Transverse colon (tissue), 4 donors: Measurements from ENCODE around the gene TACC2. TPM values are rescaled to one million over a fixed set of nuclear protein-coding genes. Genes with fewer than 3 reads are reported as not detected.

Source experiments
- DNase-seq: peaks from one replicate; pipeline ENCODE4 v3.0.0-alpha.2; 2019
- H3K27ac ChIP-seq, 4 donors: fragments of 200-600 bp; sonication (generic); 2 replicates each; pipeline ENCODE4 v1.5.1; 2016 to 2018; ENCODE audit warnings: inconsistent platforms in 4 of 4
- H3K27me3 ChIP-seq: fragments of 200-600 bp; sonication (generic); 2 replicates; pipeline ENCODE4 v1.5.1; 2017; ENCODE audit warnings: inconsistent platforms
- H3K36me3 ChIP-seq, 4 donors: fragments of 200-600 bp; sonication (generic); 2 replicates each; pipeline ENCODE4 v1.5.1; 2017 to 2019; ENCODE audit warnings: inconsistent platforms in 4 of 4
- H3K4me1 ChIP-seq, 4 donors: fragments of 200-600 bp; sonication (generic); 2 replicates each; pipeline ENCODE4 v1.5.1; 2017 to 2020; ENCODE audit warnings: inconsistent platforms in 4 of 4
- H3K4me3 ChIP-seq, 4 donors: fragments of 200-600 bp; sonication (generic); 1 replicate in 1 of 4; 2 replicates in 3 of 4; pipeline versions ENCODE4 v1.5.1 to v1.6.1; 2017 to 2019; ENCODE audit warnings: inconsistent platforms in 4 of 4
- H3K9me3 ChIP-seq, 2 donors: fragments of 200-600 bp; sonication (generic); 2 replicates each; pipeline ENCODE4 v1.5.1; 2017 to 2019; ENCODE audit warnings: inconsistent platforms in 2 of 2
- CTCF ChIP-seq, 5 experiments: fragments of 200-600 bp in 3 of 5; fragments of 450-650 bp in 2 of 5; sonication (generic) in 3 of 5; IDR thresholded peaks; 1 replicate in 2 of 5; 2 replicates in 3 of 5; pipeline ENCODE4 v1.5.1; 2016 to 2017; ENCODE audit warnings: antibody characterized with exemption in 5 of 5, inconsistent platforms in 3 of 5, mild to moderate bottlenecking in 2 of 5, moderate library complexity in 1 of 5
- EP300 ChIP-seq: sonication (generic); formaldehyde crosslinking; IDR thresholded peaks from one replicate; pipeline ENCODE4 v1.6.1; 2017; ENCODE audit warnings: antibody characterized with exemption, low read depth
- POLR2A ChIP-seq: fragments of 450-650 bp; IDR thresholded peaks from one replicate; pipeline ENCODE4 v1.6.1; 2016; ENCODE audit warnings: antibody characterized with exemption, mild to moderate bottlenecking, moderate library complexity
- POLR2AphosphoS5 ChIP-seq, 3 donors: sonication (generic); formaldehyde crosslinking; IDR thresholded peaks; one replicate each; pipeline ENCODE4 v1.6.1; 2016; ENCODE audit warnings: antibody characterized with exemption in 3 of 3
- WGBS, 2 donors: methylation state at CpG; one replicate each; pipeline ENCODE4 v1.1.5; 2018; ENCODE audit warnings: low coverage in 1 of 2; 5-methylcytosine and 5-hydroxymethylcytosine counted together
- in situ Hi-C, 4 donors: fragments of 200-750 bp; cut with MboI; loops; one replicate each; pipeline versions ENCODE4 v1.15.0 to v1.15.1; 2017; ENCODE audit warnings: low sequenced_read_pairs in 3 of 4, low pct_ligation_motif_present in 1 of 4, low pct_unique_long_range_greater_than_20kb in 1 of 4
- intact Hi-C: fragments of 100-400 bp; cut with DNase I; formaldehyde crosslinking; loops from one replicate; pipeline ENCODE4 v1.15.1; 2023; ENCODE audit warnings: low total_unique reads
- total RNA-seq, 4 donors: library from RNA; depleted of rRNA; stranded (reverse); fragments of >200 nt; gene quantifications; one replicate each; pipeline ENCODE4 v1.1.0, GENCODE V29; 2016

TACC2 gene
- total RNA-seq, 4 donors from 2014 or later, result 65.9 to 178 (median 101) TPM

DNA sequence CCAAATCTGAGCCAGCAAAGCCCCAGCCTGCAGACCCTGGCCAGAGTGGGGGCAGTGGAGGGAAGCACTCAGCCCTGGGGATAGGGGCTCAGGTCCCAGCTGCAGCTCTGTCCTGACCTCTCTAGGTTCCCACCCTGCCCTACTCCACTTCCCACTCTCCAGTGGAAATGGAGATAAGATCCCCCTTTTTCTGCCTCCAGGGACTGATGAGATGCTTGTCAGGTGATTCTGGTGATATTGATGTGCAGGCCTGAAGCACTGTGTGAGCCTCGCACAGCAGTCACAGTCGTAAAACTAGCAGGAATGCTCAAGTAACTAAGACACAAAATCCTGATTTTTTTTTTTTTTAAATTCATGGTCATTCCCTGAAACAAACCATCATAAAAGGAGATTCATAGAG, 227.1 kb downstream of the TACC2 start:
- TF ChIP-seq EP300 (no peak), POLR2A (no peak), POLR2AphosphoS5 (IDR thresholded peaks at IDR 0.05) (no peak), CTCF (IDR thresholded peaks at IDR 0.05) (no peak)
- no peaks in the 10 kb centered on the region for H3K4me1 ChIP-seq
- H3K4me3 ChIP-seq, result no peak overlapping the region
- in situ Hi-C loops (no loop called here), intact Hi-C loops (no loop called here)
- WGBS, 2 donors, result 87 to 92% methylated on average over 2 of the region's 2 CpGs
- H3K9me3 ChIP-seq, result no peaks in the 10 kb centered on the region
- no peak for DNase-seq
- H3K36me3 ChIP-seq, result peaks cover 0 to 33% (median 3%) of the 10 kb centered on the region in 4 donors
- H3K27ac ChIP-seq, result no peak overlapping the region
- H3K27me3 ChIP-seq, result no peaks in the 10 kb centered on the region

DNA sequence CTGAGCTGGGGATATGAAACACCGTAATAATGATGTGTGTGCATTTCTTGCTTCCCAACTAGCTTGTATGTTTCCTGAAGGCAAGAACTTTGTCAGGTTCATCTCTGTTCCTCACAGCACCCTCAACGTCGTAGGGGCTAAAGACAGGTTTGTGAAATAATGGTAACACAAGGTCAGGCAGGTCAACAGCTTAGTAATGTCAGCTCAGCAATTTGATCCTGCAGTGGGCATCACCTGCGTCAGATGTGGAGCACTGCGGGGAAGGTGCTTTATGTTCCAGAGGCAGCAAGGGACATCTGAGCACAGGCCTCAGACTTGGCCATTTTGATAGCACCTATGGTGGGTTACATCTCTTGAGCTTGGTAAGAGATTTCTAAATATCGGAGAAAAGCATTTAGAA, 230.4 kb downstream of the TACC2 start:
- no peak for DNase-seq
- Histone ChIP-seq H3K4me1 (no peaks in the 10 kb centered on the region), H3K36me3 (peaks cover 0 to 41% (median 3%) of the 10 kb centered on the region in 4 donors), H3K27ac (no peak overlapping the region), H3K27me3 (no peaks in the 10 kb centered on the region), H3K9me3 (no peaks in the 10 kb centered on the region), H3K4me3 (no peak overlapping the region)
- 88 to 90% methylated on average over 3 to 6 of the region's 6 CpGs for WGBS, 2 donors
- intact Hi-C loops (no loop called here), in situ Hi-C loops (no loop called here)
- TF ChIP-seq POLR2A, result no peak
- TF ChIP-seq POLR2AphosphoS5 (IDR thresholded peaks at IDR 0.05), result no peak
- TF ChIP-seq CTCF (IDR thresholded peaks at IDR 0.05), result no peak
- no peak for TF ChIP-seq EP300

DNA sequence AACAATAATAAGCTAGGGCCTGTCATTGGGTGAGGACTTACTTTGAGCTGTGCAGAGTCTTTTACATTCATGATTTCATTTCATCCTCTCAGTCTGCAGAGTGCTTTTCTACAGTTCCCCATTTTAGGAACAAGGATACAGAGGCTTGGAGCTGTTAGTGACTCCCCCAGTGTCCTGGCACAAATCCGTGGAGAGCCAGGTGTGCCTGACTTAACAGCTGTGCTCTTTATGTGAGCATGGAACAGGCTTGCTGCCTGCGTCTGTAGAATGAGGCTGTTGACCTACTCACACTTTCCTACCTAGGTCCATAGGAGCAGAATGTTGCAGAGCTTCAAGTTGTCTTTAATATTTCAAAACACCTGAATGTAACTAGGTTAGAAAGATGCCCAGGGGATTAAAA, 231.8 kb downstream of the TACC2 start:
- Histone ChIP-seq H3K36me3 (peaks cover 0 to 46% (median 3%) of the 10 kb centered on the region in 4 donors), H3K4me3 (no peak overlapping the region), H3K4me1 (no peaks in the 10 kb centered on the region), H3K27ac (no peak overlapping the region), H3K27me3 (no peaks in the 10 kb centered on the region), H3K9me3 (no peaks in the 10 kb centered on the region)
- WGBS, 2 donors, result 63 to 80% methylated on average over 1 to 2 of the region's 2 CpGs
- no peak for DNase-seq
- intact Hi-C loops, result no loop called here
- TF ChIP-seq POLR2A (no peak), CTCF (IDR thresholded peaks at IDR 0.05) (no peak), POLR2AphosphoS5 (IDR thresholded peaks at IDR 0.05) (no peak), EP300 (no peak)
- in situ Hi-C loops, result no loop called here

GRCh38 chr10:122221958-122222357, 233.0 kb downstream of the TACC2 start:
- H3K36me3 ChIP-seq, result peaks cover 0 to 41% (median 3%) of the 10 kb centered on the region in 4 donors
- in situ Hi-C loops, result no loop called here
- 71% methylated on average over 5 of the region's 5 CpGs; no CpG with 5 or more reads in 1 of the 2 donors for WGBS, 2 donors
- TF ChIP-seq POLR2A (no peak), POLR2AphosphoS5 (IDR thresholded peaks at IDR 0.05) (no peak), EP300 (no peak), CTCF (IDR thresholded peaks at IDR 0.05) (no peak)
- intact Hi-C loops, result no loop called here
- DNase-seq, result no peak
- no peaks in the 10 kb centered on the region for H3K27me3 ChIP-seq
- no peaks in the 10 kb centered on the region for H3K4me1 ChIP-seq
- no peak overlapping the region for H3K4me3 ChIP-seq
- H3K27ac ChIP-seq, result no peak overlapping the region
- no peaks in the 10 kb centered on the region for H3K9me3 ChIP-seq
